Measurements from ENCODE around the gene BCAP29. TPM values are rescaled to one million over a fixed set of nuclear protein-coding genes. Genes with fewer than 3 reads are reported as not detected.

BCAP29 gene
- total RNA-seq, 1 experiment from 2014 or later: 35.3 TPM

GRCh38 chr7:107582875-107583274 lies 2.8 kb downstream of the BCAP29 start:
- no peak overlapping the region for H3K4me3 Mint-ChIP-seq (ENCODE audit: unreplicated experiment)
- POLR2A ChIA-PET: no interaction called here

DNA sequence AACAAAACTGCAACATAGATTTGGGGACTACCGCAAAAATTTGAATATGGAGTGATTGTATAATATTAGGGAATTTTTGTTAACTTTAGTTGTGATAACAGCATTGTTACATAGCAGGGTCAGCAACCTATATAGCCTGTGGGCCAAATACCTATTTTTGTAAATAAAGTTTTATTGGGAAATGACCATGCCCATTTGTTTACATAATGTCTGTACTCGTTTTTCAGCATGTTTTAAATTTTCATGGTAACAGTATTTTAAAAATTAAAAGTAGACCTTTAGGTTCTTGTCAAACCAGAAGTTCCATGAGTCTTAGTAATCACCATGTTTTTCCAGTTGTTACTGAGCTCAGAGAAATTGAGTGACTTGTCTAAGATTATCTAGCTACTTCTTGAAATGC lies 4.7 kb downstream of the BCAP29 start:
- Mint-ChIP-seq H3K27me3 (ENCODE audit: insufficient read depth, unreplicated experiment) (no peaks in the 10 kb centered on the region), H3K9me3 (ENCODE audit: unreplicated experiment) (no peaks in the 10 kb centered on the region), H3K36me3 (ENCODE audit: insufficient read depth, unreplicated experiment) (peaks cover 13% of the 10 kb centered on the region), H3K4me3 (ENCODE audit: unreplicated experiment) (no peak overlapping the region), H3K27ac (ENCODE audit: unreplicated experiment) (no peak overlapping the region), H3K4me1 (ENCODE audit: low read depth, unreplicated experiment) (peaks cover 7% of the 10 kb centered on the region)
- intact Hi-C loops (cut with micrococcal nuclease; ENCODE audit: unreplicated experiment): no loop called here
- CTCF ChIA-PET: no interaction called here
- DNase-seq: no peak
- no TSS peak for BruUV-seq (replicated peaks)
- no peaks in the 10 kb centered on the region for H3K9me3 ChIP-seq
- H3K4me1 ChIP-seq: peaks cover 9% of the 10 kb centered on the region
- no peak overlapping the region for H3K4me3 ChIP-seq (ENCODE audit: low read depth, low read length)
- no peaks in the 10 kb centered on the region for H3K27me3 ChIP-seq (replicated peaks; ENCODE audit: control insufficient read depth, insufficient read depth, low read length)
- POLR2A ChIA-PET: interaction anchor here (1.0 kb wide), 1 partner anchor 21 kb away, joined by 5 read pairs; the partner anchor contains the start of genes COG5 and DUS4L
- H3K36me3 ChIP-seq (ENCODE audit: control insufficient read depth, insufficient read depth, low read length): no peaks in the 10 kb centered on the region
- TF ChIP-seq, protein P1, sequence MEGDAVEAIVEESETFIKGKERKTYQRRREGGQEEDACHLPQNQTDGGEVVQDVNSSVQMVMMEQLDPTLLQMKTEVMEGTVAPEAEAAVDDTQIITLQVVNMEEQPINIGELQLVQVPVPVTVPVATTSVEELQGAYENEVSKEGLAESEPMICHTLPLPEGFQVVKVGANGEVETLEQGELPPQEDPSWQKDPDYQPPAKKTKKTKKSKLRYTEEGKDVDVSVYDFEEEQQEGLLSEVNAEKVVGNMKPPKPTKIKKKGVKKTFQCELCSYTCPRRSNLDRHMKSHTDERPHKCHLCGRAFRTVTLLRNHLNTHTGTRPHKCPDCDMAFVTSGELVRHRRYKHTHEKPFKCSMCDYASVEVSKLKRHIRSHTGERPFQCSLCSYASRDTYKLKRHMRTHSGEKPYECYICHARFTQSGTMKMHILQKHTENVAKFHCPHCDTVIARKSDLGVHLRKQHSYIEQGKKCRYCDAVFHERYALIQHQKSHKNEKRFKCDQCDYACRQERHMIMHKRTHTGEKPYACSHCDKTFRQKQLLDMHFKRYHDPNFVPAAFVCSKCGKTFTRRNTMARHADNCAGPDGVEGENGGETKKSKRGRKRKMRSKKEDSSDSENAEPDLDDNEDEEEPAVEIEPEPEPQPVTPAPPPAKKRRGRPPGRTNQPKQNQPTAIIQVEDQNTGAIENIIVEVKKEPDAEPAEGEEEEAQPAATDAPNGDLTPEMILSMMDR (IDR thresholded peaks at IDR 0.05; ENCODE audit: insufficient read depth in 1 of 2, low read depth in 1 of 2, low read length in 1 of 2, severe bottlenecking in 1 of 2, unreplicated experiment in 1 of 2): no peak

More at GRCh38 chr7:107582875-107583274, 2.8 kb downstream of the BCAP29 start:
- CTCF ChIA-PET: no interaction called here
- TF ChIP-seq, protein P1 (IDR thresholded peaks at IDR 0.05; ENCODE audit: insufficient read depth in 1 of 2, low read depth in 1 of 2, low read length in 1 of 2, severe bottlenecking in 1 of 2, unreplicated experiment in 1 of 2): no peak
- Histone ChIP-seq H3K27me3 (replicated peaks; ENCODE audit: control insufficient read depth, insufficient read depth, low read length) (no peaks in the 10 kb centered on the region), H3K9me3 (no peaks in the 10 kb centered on the region), H3K4me3 (ENCODE audit: low read depth, low read length) (no peak overlapping the region), H3K4me1 (peaks cover 9% of the 10 kb centered on the region), H3K36me3 (ENCODE audit: control insufficient read depth, insufficient read depth, low read length) (no peaks in the 10 kb centered on the region)
- no TSS peak for BruUV-seq (replicated peaks)
- H3K9me3 Mint-ChIP-seq (ENCODE audit: unreplicated experiment): no peaks in the 10 kb centered on the region
- DNase-seq: no peak
- no peaks in the 10 kb centered on the region for H3K27me3 Mint-ChIP-seq (ENCODE audit: insufficient read depth, unreplicated experiment)
- peaks cover 17% of the 10 kb centered on the region for H3K36me3 Mint-ChIP-seq (ENCODE audit: insufficient read depth, unreplicated experiment)
- peaks cover 7% of the 10 kb centered on the region for H3K4me1 Mint-ChIP-seq (ENCODE audit: low read depth, unreplicated experiment)
- intact Hi-C loops (cut with micrococcal nuclease; ENCODE audit: unreplicated experiment): no loop called here
- H3K27ac Mint-ChIP-seq (ENCODE audit: unreplicated experiment): no peak overlapping the region

GRCh38 chr7:107588529-107589130 lies 8.6 kb downstream of the BCAP29 start:
- Mint-ChIP-seq H3K36me3 (ENCODE audit: insufficient read depth, unreplicated experiment) (peaks cover 14% of the 10 kb centered on the region), H3K27me3 (ENCODE audit: insufficient read depth, unreplicated experiment) (no peaks in the 10 kb centered on the region), H3K27ac (ENCODE audit: unreplicated experiment) (no peak overlapping the region), H3K9me3 (ENCODE audit: unreplicated experiment) (no peaks in the 10 kb centered on the region), H3K4me1 (ENCODE audit: low read depth, unreplicated experiment) (no peaks in the 10 kb centered on the region), H3K4me3 (ENCODE audit: unreplicated experiment) (no peak overlapping the region)
- Histone ChIP-seq H3K4me1 (no peaks in the 10 kb centered on the region), H3K9me3 (no peaks in the 10 kb centered on the region), H3K27me3 (replicated peaks; ENCODE audit: control insufficient read depth, insufficient read depth, low read length) (no peaks in the 10 kb centered on the region), H3K36me3 (ENCODE audit: control insufficient read depth, insufficient read depth, low read length) (no peaks in the 10 kb centered on the region), H3K4me3 (ENCODE audit: low read depth, low read length) (no peak overlapping the region)
- intact Hi-C loops (cut with micrococcal nuclease; ENCODE audit: unreplicated experiment): no loop called here
- BruUV-seq (replicated peaks): no TSS peak
- CTCF ChIA-PET: no interaction called here
- DNase-seq: no peak
- POLR2A ChIA-PET: no interaction called here
- TF ChIP-seq, protein P1 (IDR thresholded peaks at IDR 0.05; ENCODE audit: insufficient read depth in 1 of 2, low read depth in 1 of 2, low read length in 1 of 2, severe bottlenecking in 1 of 2, unreplicated experiment in 1 of 2): no peak
